Activated T-cell treated with anti-CD3 and anti-CD28 coated beads for 1 hour (primary cell): ENCODE data around the gene PTGER2.

Experiments used
- DNase-seq: peaks from one replicate; pipeline ENCODE4 v3.0.0-alpha.2; 2020; ENCODE audit warnings: low read depth

Gene PTGER2

GRCh38 chr14:52377940-52378339 lies 63.8 kb downstream of the PTGER2 start:
- DNase-seq: no peak
